NCI-H1436 (cell line): ENCODE data around the gene NPNT.

Experiments used
- DNase-seq: peaks from one replicate; lab custom pipeline; 2025; lab: John Stamatoyannopoulos, UW

Gene NPNT

GRCh38 chr4:105917171-105917685 lies 22.0 kb downstream of the NPNT start:
- no peak for DNase-seq

- DNase-seq = no peak
Observed at GRCh38 chr4:105921301-105921700, 26.0 kb downstream of the NPNT start.

DNA sequence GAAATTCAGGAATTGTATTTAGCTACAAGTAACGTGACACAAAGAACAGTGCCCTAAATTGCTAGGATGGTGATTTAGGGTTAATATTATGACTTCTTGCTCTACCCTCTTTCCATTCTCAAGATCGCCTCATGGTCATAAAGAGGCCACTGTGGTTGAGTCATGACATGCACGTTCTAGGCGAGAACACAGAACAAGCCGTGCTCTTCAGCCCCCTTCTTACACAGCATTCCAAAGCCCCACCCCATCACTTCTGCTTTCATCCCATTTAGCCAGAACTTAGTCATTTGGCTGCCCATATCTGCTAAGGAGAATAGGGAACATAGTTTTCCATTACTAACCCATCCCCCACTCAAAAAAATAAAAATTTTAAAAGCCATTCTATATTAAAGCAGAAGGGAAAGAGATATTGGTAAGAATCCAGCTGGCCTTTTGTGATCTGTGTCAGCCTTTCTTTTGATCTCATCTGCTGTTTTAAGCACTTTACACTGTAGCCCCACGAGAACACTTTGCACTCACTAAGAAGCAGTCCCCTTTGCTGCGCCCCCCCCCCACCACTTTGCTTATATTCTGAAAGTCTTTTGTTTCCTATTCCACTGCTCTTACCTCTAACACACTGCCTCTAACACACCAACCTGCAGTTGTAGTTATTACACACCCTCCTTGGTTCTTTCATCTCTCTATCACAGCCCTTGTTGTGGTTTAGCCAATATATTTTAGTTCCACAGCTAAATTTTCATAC lies 28.4 kb downstream of the NPNT start:
- DNase-seq = no peak

DNA sequence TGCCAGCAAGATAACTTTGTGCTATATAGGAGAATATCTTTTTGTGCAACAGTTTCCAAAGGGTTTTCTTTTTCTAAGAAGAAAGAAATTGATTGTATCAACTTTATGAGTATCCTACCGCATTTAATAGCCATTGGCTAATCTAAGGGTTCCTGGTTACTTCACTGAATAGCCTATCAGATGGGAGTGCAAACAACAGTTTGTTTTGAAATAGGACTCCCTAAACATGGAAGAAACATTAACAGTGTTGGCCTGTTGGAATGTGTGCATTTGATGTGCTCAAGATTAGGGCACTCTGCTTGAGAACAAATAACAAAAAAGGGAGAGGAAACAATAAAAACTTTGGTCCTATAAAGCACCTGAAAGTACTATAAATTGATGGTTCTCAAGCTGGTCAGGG lies 29.1 kb downstream of the NPNT start:
- DNase-seq = no peak

DNA sequence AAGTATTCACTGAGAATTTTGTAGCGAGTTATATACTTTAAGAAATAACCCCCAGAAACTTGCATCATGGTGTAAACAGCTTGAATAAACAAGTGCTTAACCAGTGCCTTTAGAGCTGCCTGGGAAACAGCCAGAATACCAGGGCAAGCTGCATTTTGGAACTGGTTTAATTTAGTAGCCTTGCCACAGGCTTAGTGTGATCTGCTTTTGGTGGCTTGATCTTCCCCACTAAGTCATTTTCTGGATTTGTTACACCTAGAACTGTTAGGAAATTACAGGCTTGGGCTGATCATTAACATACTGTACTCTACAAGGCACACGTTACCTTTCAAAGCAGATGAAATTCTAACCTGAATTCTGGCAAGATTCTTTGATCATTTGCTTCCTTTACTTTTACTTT lies 35.4 kb downstream of the NPNT start:
- no peak for DNase-seq

DNA sequence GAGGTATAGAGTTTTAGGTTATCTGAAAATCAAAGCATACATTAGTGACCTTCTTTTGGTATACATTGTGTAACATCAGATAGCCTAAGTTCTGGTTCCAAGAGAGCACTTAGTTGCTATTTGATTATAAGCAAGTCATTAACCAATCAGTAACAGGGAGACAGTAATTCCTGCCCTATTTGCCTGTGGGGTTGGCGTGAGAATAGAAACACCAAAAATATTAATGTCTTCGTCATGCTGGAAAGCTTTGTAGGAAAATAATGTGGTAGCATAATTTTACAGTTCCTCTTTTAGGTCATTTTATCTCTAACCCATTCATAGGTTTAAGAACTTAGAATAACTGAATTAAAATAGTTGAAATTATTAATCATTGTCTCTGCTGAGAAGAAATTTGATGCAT lies 37.8 kb downstream of the NPNT start:
- DNase-seq = no peak

DNA sequence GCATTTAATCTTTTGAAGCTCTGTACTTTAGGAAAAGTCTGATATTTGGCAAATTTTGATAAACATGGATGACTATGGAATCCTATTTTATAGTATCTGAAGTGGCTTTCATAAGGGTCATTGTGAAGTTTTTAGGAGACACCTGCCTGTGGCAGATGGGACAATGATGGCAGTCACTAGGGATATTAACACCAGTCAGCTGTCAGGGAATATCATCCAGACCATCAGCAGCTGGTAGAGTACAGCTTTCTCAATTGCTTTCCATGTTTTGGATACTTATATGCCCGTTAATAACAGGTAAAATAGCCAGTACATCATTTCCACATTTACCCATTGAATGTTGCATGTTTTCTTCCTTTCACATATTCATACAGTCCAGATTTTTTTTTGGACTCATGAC lies 39.1 kb downstream of the NPNT start:
- no peak for DNase-seq

DNA sequence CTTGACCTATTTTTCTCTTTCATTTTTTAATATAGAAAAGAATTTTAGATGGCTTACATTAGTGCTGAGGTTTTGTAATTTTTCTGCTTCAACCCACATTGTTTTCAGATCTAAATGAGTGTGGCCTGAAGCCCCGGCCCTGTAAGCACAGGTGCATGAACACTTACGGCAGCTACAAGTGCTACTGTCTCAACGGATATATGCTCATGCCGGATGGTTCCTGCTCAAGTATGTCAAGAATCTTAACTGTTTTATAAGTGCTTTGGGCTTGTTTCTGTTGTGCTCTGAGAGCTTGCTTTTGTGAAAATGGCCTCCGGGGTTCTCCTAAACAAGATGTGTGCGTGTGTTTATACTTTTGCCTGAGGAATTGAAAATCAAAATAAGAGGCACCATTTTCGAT lies 41.6 kb downstream of the NPNT start:
- DNase-seq = no peak

DNA sequence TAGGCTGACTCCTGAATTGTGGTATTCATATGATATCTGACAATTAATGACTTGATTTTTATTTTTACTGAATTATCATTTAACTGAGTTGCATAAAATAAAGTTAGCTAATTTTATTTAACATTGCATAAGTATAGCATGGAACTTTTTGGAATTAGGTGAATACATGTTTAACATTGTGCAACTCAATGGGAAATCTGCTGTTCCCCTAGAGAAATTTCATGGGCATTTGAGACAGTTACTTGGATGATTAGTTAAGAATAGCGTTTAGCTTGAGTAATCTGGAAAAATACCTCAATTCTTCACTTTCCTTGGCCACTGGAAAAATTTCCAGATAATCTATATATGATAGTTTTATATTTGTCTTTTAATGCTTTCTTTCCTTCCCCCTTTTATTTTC lies 42.5 kb downstream of the NPNT start:
- DNase-seq = no peak

GRCh38 chr4:105943234-105943633 lies 48.0 kb downstream of the NPNT start:
- DNase-seq = no peak

- DNase-seq = no peak
Observed at GRCh38 chr4:105944540-105944939, 49.3 kb downstream of the NPNT start.

DNA sequence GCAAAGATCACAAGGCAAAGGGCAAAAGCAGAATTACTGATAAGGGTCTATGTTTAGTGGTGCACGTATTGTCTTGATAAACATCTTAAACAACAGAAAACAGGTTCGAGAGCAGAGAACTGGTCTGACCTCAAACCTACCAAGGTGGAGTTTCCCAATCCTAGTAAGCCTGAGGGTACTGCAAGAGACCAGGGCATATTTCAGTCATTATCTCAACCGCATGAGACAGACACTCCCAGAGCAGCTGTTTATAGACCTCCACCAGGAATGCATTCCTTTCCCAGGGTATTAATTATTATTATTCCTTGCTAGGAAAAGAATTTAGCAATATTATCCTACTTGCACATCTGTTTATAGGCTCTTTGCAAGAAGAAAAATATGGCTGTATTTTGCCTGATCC lies 51.5 kb downstream of the NPNT start:
- no peak for DNase-seq

GRCh38 chr4:105950701-105951100 lies 55.4 kb downstream of the NPNT start:
- DNase-seq = no peak

DNA sequence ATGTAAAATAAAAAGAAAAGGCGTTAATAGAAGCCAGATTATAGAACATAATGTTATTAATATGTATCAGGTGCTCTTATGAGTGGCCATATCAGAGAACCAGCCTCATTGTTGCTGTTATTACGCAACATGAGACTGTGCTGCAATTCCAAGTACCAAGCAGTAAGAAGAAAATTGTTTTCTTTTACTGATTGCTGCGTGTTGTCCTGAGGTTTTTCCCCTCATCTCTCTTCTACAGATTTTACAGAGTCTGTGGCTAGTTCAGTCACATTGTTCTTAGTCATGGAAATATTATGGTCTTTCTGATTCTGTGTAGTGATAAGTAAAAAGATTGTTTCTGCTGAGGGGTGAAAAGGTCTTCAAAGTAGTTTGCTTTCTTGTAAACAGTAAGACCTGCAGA lies 55.9 kb downstream of the NPNT start:
- DNase-seq = no peak

DNA sequence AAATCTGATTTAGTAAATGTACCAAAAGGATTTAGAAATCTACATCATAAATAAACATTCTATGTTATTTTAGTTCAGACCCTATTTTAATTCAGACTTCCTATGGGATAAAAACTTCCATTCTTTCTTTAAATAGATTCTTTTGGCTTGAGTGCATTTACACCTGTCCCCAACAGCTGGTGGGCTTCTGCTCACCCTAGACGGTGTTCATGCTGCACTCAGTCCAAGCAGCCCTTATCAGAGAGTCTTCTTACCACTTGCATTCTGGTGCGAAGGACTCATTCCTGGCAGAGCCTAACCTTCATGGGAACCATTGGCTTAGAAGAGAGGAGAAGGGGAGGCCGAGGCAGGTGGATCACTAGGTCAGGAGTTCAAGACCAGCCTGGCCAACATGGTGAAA lies 57.3 kb downstream of the NPNT start:
- no peak for DNase-seq

DNA sequence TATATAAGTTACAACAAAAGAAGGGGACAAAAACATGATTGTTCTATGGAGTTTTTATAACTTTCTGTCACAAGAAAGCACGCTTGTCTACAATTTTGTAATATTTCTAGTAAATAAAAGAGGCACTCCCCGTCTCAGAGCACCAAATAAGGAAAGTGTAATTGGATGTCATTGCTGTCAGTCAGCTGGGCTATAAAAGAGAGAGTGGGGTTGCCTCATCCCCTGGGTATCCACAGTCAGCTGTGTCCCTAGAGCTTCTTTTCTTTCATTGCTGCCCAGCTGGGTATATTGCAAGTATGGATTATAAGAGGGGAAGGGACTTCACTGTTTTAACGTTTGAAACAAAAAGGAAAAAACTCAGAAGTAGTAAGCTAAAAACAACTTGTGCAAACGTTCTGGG lies 61.3 kb downstream of the NPNT start:
- DNase-seq = peak; percentile 21

DNA sequence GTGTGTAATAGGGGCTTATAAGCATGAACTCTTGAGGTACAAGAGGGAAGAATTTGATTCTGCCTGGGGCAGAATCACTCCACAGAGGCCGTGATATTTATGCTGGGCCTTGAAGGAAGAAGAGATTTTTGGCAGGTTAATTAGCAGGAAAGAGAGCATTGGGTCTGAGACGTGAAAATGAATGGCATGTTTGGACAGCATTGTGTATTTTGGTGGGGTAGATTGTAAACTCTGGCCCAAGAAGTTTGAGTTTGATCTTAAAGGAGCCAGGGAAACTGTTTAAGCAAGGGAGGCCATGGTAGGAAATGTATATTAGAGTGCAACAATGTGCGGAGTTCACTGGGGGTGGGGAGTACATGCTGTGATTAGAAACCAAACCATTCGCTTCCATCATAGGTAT lies 62.4 kb downstream of the NPNT start:
- no peak for DNase-seq

DNA sequence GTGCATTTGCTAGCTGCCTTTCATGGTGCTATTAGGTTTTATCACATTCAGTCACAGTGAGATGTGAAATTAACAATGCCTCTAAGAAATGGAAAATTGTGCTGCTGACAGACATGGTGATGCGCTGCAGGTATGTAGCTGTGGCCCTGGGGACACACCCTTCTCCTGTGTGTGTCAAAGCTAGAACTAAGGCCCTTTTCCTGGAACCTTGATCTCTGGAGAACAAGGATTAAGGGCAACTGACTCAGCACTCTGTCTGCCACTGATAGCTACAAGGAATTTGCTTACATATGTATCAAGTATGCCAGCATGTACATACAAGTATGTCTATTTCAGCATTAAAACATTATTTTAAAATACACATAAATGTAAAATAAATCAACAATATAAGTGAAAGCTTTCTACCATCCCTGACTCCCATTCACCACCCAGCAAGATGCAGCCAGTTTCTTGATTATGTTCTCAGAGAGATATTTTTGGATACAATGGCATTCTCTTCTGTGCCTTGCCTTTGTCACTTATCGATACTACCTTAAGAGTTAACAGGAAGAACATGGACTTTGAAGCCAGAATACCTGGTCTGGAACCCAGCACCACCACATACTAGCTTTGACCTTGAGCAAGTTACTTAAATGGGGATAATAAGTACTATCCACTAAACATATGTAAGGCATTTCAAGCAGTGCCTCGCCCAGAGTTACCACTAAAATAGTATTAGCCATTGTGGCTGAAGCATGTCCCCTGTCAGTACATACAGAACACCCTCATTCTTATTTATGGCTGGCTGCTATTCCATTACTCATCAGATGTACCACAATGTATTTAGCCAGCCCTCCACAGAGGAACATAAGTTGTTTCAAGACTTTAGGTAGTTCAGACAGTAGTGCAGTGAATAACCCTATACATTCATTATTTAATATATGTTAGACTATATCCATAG lies 68.5 kb downstream of the NPNT start:
- DNase-seq = no peak

DNA sequence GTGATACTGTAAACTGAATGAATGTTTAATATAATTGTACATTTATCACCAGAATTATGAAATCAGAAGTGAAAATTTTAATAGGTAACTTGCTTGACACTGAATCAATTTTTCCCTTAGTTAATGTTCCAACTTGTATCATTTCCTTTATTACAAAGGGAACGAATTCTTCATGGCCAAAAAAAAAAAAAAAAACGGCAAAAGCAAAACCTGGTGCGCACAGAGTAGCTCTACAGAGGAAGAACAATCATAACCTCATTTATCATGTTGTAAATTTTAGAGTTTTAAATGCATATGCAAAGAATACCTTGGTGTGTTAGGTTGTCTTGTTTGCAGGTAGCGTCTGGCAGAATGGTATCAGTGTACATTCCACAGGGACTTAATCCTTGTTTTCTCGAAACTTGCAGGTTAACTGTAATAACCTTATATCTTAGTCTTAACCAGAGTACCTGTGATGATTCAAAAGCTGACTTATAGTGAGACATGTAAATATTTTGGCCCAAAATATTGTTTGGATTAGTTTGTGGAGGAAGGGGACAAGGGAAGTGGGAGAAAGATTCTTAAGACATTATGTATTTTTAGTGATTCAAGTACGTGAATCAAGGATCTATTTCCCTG lies 70.0 kb downstream of the NPNT start:
- no peak for DNase-seq

- no peak for DNase-seq
Observed at GRCh38 chr4:105966051-105966450, 70.8 kb downstream of the NPNT start.

- DNase-seq = no peak
Observed at GRCh38 chr4:105967058-105967658, 71.9 kb downstream of the NPNT start.

DNA sequence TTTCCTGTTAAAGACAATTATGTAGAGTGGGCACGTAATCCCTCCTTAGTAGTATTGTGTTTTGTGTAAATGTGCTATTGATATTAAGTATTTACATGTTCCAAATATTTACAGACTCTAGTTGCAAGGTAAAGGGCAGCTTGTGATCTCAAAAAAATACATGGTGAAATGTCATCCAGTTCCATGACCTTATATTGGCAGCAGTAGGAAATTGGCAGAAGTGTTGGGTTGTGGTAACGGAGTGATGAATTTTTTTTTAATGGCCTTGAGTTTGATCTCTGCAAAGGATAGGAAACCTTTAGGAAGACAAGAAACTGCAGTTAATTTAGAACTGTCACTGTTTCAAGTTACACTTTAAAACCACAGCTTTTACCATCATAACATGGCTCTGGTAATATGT lies 74.3 kb downstream of the NPNT start:
- no peak for DNase-seq
